ENCODE data around the gene PP2D1. TPM values are rescaled to one million over a fixed set of nuclear protein-coding genes. Genes with fewer than 3 reads are reported as not detected.

PP2D1 gene
- total and polyA plus RNA-seq, 9 of the 15 experiments (the other 6 are each of a cell fraction or from before 2014, with no cell fraction given), result 0.07 to 0.10 TPM; not detected in 7

DNA sequence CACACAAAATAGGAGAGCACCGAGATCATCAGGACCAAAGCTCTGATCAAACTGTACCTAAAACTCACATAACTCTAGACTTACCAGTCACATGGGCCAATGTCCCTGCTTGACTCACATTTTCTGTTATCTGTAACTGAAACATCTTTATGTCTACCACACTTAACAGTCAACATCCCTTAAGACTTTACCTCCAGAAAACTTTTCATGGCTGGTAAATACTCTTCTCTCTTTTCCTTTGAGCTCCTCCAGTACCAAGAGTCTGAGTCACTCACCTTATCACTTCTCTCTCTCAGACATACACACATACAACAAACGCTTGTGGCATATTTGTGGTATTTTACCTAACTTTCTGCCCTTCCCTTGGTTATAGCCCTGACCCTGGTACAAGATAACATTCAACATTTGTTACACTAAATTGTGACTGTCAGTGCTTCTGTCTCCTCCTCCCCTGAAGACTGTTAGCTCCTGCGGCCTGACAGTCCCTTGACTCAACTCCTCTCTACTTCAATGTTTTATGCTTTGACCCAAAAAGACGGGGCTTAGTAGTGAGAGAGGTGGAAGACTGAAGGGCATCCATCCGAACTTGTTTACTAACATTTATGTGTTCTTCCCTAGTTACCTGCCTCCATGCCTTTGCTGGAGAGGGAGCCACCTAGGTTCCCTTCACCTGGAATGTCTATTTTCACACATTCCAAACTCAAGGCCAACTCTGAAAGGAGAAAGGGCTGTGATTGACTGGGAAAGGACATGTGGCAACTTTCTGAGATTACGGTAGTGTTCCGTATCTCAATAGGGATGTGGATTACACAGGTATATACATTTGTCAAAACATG is 74.4 kb downstream of the PP2D1 start (continued):
- TF ChIP-seq, protein P1, sequence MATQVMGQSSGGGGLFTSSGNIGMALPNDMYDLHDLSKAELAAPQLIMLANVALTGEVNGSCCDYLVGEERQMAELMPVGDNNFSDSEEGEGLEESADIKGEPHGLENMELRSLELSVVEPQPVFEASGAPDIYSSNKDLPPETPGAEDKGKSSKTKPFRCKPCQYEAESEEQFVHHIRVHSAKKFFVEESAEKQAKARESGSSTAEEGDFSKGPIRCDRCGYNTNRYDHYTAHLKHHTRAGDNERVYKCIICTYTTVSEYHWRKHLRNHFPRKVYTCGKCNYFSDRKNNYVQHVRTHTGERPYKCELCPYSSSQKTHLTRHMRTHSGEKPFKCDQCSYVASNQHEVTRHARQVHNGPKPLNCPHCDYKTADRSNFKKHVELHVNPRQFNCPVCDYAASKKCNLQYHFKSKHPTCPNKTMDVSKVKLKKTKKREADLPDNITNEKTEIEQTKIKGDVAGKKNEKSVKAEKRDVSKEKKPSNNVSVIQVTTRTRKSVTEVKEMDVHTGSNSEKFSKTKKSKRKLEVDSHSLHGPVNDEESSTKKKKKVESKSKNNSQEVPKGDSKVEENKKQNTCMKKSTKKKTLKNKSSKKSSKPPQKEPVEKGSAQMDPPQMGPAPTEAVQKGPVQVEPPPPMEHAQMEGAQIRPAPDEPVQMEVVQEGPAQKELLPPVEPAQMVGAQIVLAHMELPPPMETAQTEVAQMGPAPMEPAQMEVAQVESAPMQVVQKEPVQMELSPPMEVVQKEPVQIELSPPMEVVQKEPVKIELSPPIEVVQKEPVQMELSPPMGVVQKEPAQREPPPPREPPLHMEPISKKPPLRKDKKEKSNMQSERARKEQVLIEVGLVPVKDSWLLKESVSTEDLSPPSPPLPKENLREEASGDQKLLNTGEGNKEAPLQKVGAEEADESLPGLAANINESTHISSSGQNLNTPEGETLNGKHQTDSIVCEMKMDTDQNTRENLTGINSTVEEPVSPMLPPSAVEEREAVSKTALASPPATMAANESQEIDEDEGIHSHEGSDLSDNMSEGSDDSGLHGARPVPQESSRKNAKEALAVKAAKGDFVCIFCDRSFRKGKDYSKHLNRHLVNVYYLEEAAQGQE (IDR thresholded peaks at IDR 0.05; ENCODE audit: borderline replicate concordance), result no peak
- TF ChIP-seq, protein P1 (CRISPR knock-in tag; IDR thresholded peaks at IDR 0.05; ENCODE audit: low read depth), result no peak
- TF ChIP-seq MAFG (tag; conservative IDR thresholded peaks at IDR 0.05), result 0 out of 2 replicates have a peak, but pooled peaks have one; percentile 21
- no peak for TF ChIP-seq MTA3 (IDR thresholded peaks at IDR 0.05; ENCODE audit: borderline replicate concordance)
- no peak for TF ChIP-seq NR2C2 (CRISPR knock-in tag; IDR thresholded peaks at IDR 0.05)
- no peak for TF ChIP-seq NR2C2 (tag; IDR thresholded peaks at IDR 0.05)
- TF ChIP-seq MBD2 (IDR thresholded peaks at IDR 0.05; ENCODE audit: borderline replicate concordance, low read depth), result 0 out of 2 replicates have a peak, but pooled peaks have one; percentile 45
- TF ChIP-seq, protein P2, sequence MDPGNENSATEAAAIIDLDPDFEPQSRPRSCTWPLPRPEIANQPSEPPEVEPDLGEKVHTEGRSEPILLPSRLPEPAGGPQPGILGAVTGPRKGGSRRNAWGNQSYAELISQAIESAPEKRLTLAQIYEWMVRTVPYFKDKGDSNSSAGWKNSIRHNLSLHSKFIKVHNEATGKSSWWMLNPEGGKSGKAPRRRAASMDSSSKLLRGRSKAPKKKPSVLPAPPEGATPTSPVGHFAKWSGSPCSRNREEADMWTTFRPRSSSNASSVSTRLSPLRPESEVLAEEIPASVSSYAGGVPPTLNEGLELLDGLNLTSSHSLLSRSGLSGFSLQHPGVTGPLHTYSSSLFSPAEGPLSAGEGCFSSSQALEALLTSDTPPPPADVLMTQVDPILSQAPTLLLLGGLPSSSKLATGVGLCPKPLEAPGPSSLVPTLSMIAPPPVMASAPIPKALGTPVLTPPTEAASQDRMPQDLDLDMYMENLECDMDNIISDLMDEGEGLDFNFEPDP (CRISPR knock-in tag; IDR thresholded peaks at IDR 0.05), result no peak
- TF ChIP-seq ZNF766 (CRISPR knock-in tag; conservative IDR thresholded peaks at IDR 0.05), result peak; percentile 72
- TF ChIP-seq, protein P3, sequence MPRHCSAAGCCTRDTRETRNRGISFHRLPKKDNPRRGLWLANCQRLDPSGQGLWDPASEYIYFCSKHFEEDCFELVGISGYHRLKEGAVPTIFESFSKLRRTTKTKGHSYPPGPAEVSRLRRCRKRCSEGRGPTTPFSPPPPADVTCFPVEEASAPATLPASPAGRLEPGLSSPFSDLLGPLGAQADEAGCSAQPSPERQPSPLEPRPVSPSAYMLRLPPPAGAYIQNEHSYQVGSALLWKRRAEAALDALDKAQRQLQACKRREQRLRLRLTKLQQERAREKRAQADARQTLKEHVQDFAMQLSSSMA (CRISPR knock-in tag; IDR thresholded peaks at IDR 0.05), result no peak
- no peak for TF ChIP-seq HMG20B (CRISPR knock-in tag; IDR thresholded peaks at IDR 0.05)
- peak; percentile 13; the same call in 1 of the 2 replicates for TF ChIP-seq ZNF316 (IDR thresholded peaks at IDR 0.05)

Measured in K562 (cell line).